ENCODE data around the gene EIF3B. TPM values are rescaled to one million over a fixed set of nuclear protein-coding genes. Genes with fewer than 3 reads are reported as not detected.

The EIF3B gene
- polyA plus RNA-seq (2012; ENCODE audit: insufficient read length, low read depth), result 266 TPM

- peak; percentile 21; the same call in 1 of the 2 replicates for TF ChIP-seq SIN3A (IDR thresholded peaks at IDR 0.05; ENCODE audit: borderline replicate concordance, insufficient read depth, low read length)
- TF ChIP-seq FOXP2 (optimal IDR thresholded peaks at IDR 0.05; ENCODE audit: borderline replicate concordance, extremely low read depth, extremely low read length, insufficient read depth), result peak; percentile 94
- TF ChIP-seq REST (IDR thresholded peaks at IDR 0.05; ENCODE audit: insufficient read depth in 1 of 2, low read depth in 2 of 2, low read length in 2 of 2), result peak in 1 of 2 experiments; percentile 34; a peak in 1 of 4 replicates
- TF ChIP-seq TAF1 (IDR thresholded peaks at IDR 0.05; ENCODE audit: borderline replicate concordance, insufficient read depth, low read length), result peak; percentile 80
- TF ChIP-seq POLR2AphosphoS5 (IDR thresholded peaks at IDR 0.05; ENCODE audit: low read depth, low read length), result peak; percentile 75; the same call in 1 of the 2 replicates
Observed at GRCh38 chr7:2354186-2354938, at the start of gene EIF3B. Gene EIF3B, plus strand, starts transcription at chr7:2354827. Its CDS starts 95 bp downstream, at chr7:2354922.

- no peak for TF ChIP-seq TAF1 (IDR thresholded peaks at IDR 0.05; ENCODE audit: borderline replicate concordance, insufficient read depth, low read length)
- no peak for TF ChIP-seq FOXP2 (optimal IDR thresholded peaks at IDR 0.05; ENCODE audit: borderline replicate concordance, extremely low read depth, extremely low read length, insufficient read depth)
- no peak for TF ChIP-seq POLR2AphosphoS5 (IDR thresholded peaks at IDR 0.05; ENCODE audit: low read depth, low read length)
- TF ChIP-seq REST (IDR thresholded peaks at IDR 0.05; ENCODE audit: insufficient read depth in 1 of 2, low read depth in 2 of 2, low read length in 2 of 2), result no peak
- TF ChIP-seq SIN3A (IDR thresholded peaks at IDR 0.05; ENCODE audit: borderline replicate concordance, insufficient read depth, low read length), result no peak
Observed at GRCh38 chr7:2306688-2307087, 47.9 kb upstream of the EIF3B start.

- TF ChIP-seq REST (IDR thresholded peaks at IDR 0.05; ENCODE audit: insufficient read depth in 1 of 2, low read depth in 2 of 2, low read length in 2 of 2) (no peak), SIN3A (IDR thresholded peaks at IDR 0.05; ENCODE audit: borderline replicate concordance, insufficient read depth, low read length) (no peak), POLR2AphosphoS5 (IDR thresholded peaks at IDR 0.05; ENCODE audit: low read depth, low read length) (no peak)
Observed at GRCh38 chr7:2307690-2308107, 46.9 kb upstream of the EIF3B start.

- no peak for TF ChIP-seq FOXP2 (optimal IDR thresholded peaks at IDR 0.05; ENCODE audit: borderline replicate concordance, extremely low read depth, extremely low read length, insufficient read depth)
- no peak for TF ChIP-seq POLR2AphosphoS5 (IDR thresholded peaks at IDR 0.05; ENCODE audit: low read depth, low read length)
- TF ChIP-seq REST (IDR thresholded peaks at IDR 0.05; ENCODE audit: insufficient read depth in 1 of 2, low read depth in 2 of 2, low read length in 2 of 2), result no peak
- TF ChIP-seq SIN3A (IDR thresholded peaks at IDR 0.05; ENCODE audit: borderline replicate concordance, insufficient read depth, low read length), result no peak
- no peak for TF ChIP-seq TAF1 (IDR thresholded peaks at IDR 0.05; ENCODE audit: borderline replicate concordance, insufficient read depth, low read length)
Observed at GRCh38 chr7:2309889-2310331, 44.7 kb upstream of the EIF3B start.

All from PFSK-1 (cell line).